Colonic mucosa (tissue), 4 donors: ENCODE data around the gene KCNN3. TPM values are rescaled to one million over a fixed set of nuclear protein-coding genes. Genes with fewer than 3 reads are reported as not detected.

Experiments
- DNase-seq: peaks from one replicate; pipeline ENCODE4 v3.0.0-alpha.2; 2020
- H3K27ac ChIP-seq: fragments of 200-600 bp; one replicate; pipeline ENCODE4 v1.8.0; 2021
- H3K27me3 ChIP-seq: fragments of 200-600 bp; one replicate; pipeline ENCODE4 v1.8.0; 2021
- H3K36me3 ChIP-seq: fragments of 200-600 bp; one replicate; pipeline ENCODE4 v1.8.0; 2021
- H3K4me1 ChIP-seq: fragments of 200-600 bp; one replicate; pipeline ENCODE4 v1.8.0; 2021; ENCODE audit warnings: mild to moderate bottlenecking
- H3K4me3 ChIP-seq: fragments of 200-600 bp; one replicate; pipeline ENCODE4 v1.8.0; 2021
- H3K9ac ChIP-seq, 2 donors: one replicate each; pipeline ENCODE4 v1.7.0; 2013; ENCODE audit warnings: control low read depth in 2 of 2, low read depth in 2 of 2, low read length in 2 of 2
- H3K9me3 ChIP-seq: fragments of 200-600 bp; one replicate; pipeline ENCODE4 v1.8.0; 2021
- CTCF ChIP-seq: fragments of 200-600 bp; IDR thresholded peaks from one replicate; pipeline ENCODE4 v1.8.0; 2022; ENCODE audit warnings: antibody characterized with exemption, mild to moderate bottlenecking
- intact Hi-C: fragments of 100-400 bp; cut with DNase I; formaldehyde crosslinking; loops from one replicate; pipeline ENCODE4 v1.14.1; 2022
- total RNA-seq, 2 donors: library from RNA; stranded (reverse); fragmentation: NEBNext Ultra II Directional in 1 of 2; extraction: Animal tissue kit (Norgen Biotek cat#: 25700) in 1 of 2; gene quantifications; one replicate each; pipeline ENCODE4 v1.2.1, GENCODE V29; 2021
- donor health status: healthy.
- donor health status: DM: no; HTN: no; CAD: no.
- donor health status: DM: no; HTN: no; CAD: no.

KCNN3 gene
- total RNA-seq, 2 donors from 2014 or later = 0.99 to 2.5 TPM

GRCh38 chr1:154775621-154776605, 94.2 kb downstream of the KCNN3 start:
- no peaks in the 10 kb centered on the region for H3K9me3 ChIP-seq
- intact Hi-C loops = no loop called here
- TF ChIP-seq CTCF = no peak

GRCh38 chr1:154774175-154774855, 95.8 kb downstream of the KCNN3 start:
- intact Hi-C loops = no loop called here
- no peak overlapping the region for H3K4me3 ChIP-seq
- DNase-seq = no peak

More at GRCh38 chr1:154775621-154776605, 94.2 kb downstream of the KCNN3 start:
- Histone ChIP-seq H3K36me3 (no peaks in the 10 kb centered on the region), H3K4me3 (no peak overlapping the region), H3K27me3 (no peaks in the 10 kb centered on the region), H3K27ac (no peak overlapping the region), H3K9ac (no peak overlapping the region), H3K4me1 (no peaks in the 10 kb centered on the region)
- no peak for DNase-seq

GRCh38 chr1:154773551-154773950, 96.5 kb downstream of the KCNN3 start:
- intact Hi-C loops = no loop called here
- Histone ChIP-seq H3K27me3 (no peaks in the 10 kb centered on the region), H3K36me3 (no peaks in the 10 kb centered on the region), H3K9ac (no peak overlapping the region), H3K27ac (no peak overlapping the region), H3K9me3 (no peaks in the 10 kb centered on the region), H3K4me3 (no peak overlapping the region), H3K4me1 (no peaks in the 10 kb centered on the region)
- TF ChIP-seq CTCF = no peak
- no peak for DNase-seq

More at GRCh38 chr1:154774175-154774855, 95.8 kb downstream of the KCNN3 start:
- Histone ChIP-seq H3K4me1 (no peaks in the 10 kb centered on the region), H3K9me3 (no peaks in the 10 kb centered on the region), H3K36me3 (no peaks in the 10 kb centered on the region), H3K27ac (no peak overlapping the region), H3K27me3 (no peaks in the 10 kb centered on the region), H3K9ac (no peak overlapping the region)
- no peak for TF ChIP-seq CTCF

DNA sequence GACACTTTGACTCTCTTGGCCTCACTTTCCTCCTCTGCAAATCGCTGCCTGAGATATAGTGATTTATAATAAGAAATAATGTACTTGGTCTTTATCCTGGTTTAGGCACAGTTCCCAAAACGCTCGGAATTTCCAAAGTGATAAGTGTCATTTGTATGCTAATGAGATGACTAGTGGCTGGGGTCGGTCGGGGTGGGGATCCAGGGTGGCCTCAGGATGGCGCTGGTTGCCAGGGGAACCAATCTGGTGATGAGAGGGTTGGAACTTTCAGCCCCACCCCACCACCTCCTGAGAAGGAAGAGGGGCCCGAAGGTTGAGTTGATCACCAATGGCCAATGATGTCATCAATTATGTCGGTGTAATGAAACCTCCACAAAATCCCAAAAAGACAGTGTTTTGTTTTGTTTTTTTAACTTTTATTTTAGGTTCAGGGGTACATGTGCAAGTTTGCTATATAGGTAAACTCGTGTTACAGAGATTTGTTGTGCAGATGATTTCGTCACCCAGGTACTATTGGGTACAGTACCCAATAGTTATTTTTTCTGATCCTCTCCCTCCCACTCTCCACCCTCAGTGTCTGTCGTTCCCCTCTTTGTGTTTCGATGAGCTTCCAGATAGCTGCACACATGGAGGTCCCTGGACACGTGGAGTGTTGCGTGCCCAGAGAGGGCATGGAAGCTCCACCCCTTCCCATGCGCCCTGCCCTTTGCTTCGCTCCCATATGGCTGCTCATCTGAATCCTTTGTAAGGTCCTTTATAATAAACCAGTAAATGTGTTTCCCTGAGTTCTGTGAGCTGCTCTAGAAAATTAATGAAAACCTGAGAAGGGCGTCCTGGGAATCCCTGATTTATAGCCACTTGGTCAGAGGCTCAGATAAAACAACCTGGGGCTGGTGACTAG, 97.2 kb downstream of the KCNN3 start:
- H3K9ac ChIP-seq = no peak overlapping the region
- no peaks in the 10 kb centered on the region for H3K27me3 ChIP-seq
- intact Hi-C loops = no loop called here
- no peak overlapping the region for H3K4me3 ChIP-seq
- H3K36me3 ChIP-seq = no peaks in the 10 kb centered on the region
- no peaks in the 10 kb centered on the region for H3K4me1 ChIP-seq
- TF ChIP-seq CTCF = no peak
- H3K27ac ChIP-seq = no peak overlapping the region
- DNase-seq = no peak
- H3K9me3 ChIP-seq = no peaks in the 10 kb centered on the region

GRCh38 chr1:154772056-154772455, 98.0 kb downstream of the KCNN3 start:
- DNase-seq = no peak
- Histone ChIP-seq H3K27ac (no peak overlapping the region), H3K9me3 (no peaks in the 10 kb centered on the region), H3K9ac (no peak overlapping the region), H3K36me3 (no peaks in the 10 kb centered on the region), H3K4me3 (no peak overlapping the region), H3K27me3 (no peaks in the 10 kb centered on the region), H3K4me1 (no peaks in the 10 kb centered on the region)
- intact Hi-C loops = no loop called here
- no peak for TF ChIP-seq CTCF
